GM08714 (cell line): Measurements from ENCODE around the gene GRN.

Source experiments
- H3K4me3 ChIP-seq: fragments of 200-500 bp; sonication (Bioruptor generic); 2 replicates; pipeline ENCODE4 v1.5.1; 2014; ENCODE audit warnings: mild to moderate bottlenecking, low read length, inconsistent platforms
- ZNF274 ChIP-seq: IDR thresholded peaks from 2 replicates; pipeline ENCODE4 v1.6.1; 2012; ENCODE audit warnings: mild to moderate bottlenecking, low read depth, low read length

GRN gene

DNA sequence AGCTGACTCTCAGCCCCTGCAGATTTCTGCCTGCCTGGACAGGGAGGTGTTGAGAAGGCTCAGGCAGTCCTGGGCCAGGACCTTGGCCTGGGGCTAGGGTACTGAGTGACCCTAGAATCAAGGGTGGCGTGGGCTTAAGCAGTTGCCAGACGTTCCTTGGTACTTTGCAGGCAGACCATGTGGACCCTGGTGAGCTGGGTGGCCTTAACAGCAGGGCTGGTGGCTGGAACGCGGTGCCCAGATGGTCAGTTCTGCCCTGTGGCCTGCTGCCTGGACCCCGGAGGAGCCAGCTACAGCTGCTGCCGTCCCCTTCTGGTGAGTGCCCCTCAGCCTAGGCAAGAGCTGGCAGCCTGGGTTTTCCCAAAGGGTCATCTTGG is 3.9 kb downstream of the GRN start:
- no peak for TF ChIP-seq ZNF274
- H3K4me3 ChIP-seq, result no peak overlapping the region; the same call in 1 of the 2 replicates

DNA sequence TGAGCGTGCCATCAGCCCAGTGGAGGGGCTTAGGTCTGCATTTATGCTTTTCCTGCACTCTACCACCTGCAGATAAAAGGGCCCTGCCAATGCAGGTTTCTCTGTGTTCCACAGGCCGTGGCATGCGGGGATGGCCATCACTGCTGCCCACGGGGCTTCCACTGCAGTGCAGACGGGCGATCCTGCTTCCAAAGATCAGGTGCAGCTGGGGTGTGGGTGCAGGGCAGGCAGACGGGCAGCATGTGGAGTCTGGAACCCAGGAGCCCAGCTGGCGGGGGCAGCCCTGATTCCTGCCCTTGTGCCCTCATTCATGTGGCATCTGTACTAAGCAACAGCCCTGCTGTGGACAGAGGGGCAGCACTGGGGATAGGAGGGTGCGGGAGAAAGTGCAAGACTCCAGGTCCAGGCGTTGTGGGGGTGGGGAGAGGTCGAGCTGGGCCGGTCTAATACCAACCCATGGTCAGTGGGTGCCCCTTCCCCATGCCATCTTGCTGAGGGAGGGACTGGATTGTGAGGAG is 4.5 kb downstream of the GRN start:
- no peak overlapping the region for H3K4me3 ChIP-seq
- TF ChIP-seq ZNF274, result no peak

DNA sequence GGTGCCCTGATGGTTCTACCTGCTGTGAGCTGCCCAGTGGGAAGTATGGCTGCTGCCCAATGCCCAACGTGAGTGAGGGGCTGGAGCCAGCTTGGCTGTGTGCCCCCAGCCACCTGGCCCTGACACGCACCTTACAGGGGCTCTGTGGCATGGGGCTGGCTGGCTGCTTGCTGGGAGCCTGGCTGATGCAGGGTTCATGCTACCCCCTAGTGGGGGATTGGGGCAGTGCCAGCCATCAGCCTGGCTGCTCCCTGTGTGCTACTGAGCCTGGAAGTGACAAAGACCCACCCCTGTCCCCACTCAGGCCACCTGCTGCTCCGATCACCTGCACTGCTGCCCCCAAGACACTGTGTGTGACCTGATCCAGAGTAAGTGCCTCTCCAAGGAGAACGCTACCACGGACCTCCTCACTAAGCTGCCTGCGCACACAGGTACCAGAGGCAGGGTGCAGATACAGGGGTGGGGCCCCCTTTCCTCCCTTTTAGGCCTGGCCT is 5.7 kb downstream of the GRN start:
- no peak for TF ChIP-seq ZNF274
- H3K4me3 ChIP-seq, result no peak overlapping the region

DNA sequence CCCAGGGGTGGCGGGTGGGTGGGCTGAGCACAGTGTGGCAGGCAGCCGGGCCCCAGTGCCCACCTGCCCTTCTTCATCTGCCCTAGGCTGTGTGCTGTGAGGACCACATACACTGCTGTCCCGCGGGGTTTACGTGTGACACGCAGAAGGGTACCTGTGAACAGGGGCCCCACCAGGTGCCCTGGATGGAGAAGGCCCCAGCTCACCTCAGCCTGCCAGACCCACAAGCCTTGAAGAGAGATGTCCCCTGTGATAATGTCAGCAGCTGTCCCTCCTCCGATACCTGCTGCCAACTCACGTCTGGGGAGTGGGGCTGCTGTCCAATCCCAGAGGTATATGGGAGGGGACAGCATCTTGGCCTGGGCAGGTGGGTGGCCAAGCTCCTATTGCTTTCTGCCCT is 6.4 kb downstream of the GRN start:
- H3K4me3 ChIP-seq, result no peak overlapping the region
- TF ChIP-seq ZNF274, result no peak

DNA sequence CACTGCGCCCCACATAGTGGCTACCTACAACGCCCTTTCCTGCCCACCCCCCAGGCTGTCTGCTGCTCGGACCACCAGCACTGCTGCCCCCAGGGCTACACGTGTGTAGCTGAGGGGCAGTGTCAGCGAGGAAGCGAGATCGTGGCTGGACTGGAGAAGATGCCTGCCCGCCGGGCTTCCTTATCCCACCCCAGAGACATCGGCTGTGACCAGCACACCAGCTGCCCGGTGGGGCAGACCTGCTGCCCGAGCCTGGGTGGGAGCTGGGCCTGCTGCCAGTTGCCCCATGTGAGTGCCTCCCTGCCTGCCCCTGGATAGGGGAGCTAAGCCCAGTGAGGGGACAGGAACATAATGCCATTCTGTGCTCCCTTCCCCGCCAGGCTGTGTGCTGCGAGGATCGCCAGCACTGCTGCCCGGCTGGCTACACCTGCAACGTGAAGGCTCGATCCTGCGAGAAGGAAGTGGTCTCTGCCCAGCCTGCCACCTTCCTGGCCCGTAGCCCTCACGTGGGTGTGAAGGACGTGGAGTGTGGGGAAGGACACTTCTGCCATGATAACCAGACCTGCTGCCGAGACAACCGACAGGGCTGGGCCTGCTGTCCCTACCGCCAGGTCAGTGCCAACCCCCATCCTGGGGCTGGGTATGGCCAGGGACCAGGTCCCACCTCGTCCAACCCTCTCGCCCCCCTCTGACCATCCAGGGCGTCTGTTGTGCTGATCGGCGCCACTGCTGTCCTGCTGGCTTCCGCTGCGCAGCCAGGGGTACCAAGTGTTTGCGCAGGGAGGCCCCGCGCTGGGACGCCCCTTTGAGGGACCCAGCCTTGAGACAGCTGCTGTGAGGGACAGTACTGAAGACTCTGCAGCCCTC is 7.1 kb downstream of the GRN start:
- TF ChIP-seq ZNF274, result no peak
- H3K4me3 ChIP-seq, result no peak overlapping the region

DNA sequence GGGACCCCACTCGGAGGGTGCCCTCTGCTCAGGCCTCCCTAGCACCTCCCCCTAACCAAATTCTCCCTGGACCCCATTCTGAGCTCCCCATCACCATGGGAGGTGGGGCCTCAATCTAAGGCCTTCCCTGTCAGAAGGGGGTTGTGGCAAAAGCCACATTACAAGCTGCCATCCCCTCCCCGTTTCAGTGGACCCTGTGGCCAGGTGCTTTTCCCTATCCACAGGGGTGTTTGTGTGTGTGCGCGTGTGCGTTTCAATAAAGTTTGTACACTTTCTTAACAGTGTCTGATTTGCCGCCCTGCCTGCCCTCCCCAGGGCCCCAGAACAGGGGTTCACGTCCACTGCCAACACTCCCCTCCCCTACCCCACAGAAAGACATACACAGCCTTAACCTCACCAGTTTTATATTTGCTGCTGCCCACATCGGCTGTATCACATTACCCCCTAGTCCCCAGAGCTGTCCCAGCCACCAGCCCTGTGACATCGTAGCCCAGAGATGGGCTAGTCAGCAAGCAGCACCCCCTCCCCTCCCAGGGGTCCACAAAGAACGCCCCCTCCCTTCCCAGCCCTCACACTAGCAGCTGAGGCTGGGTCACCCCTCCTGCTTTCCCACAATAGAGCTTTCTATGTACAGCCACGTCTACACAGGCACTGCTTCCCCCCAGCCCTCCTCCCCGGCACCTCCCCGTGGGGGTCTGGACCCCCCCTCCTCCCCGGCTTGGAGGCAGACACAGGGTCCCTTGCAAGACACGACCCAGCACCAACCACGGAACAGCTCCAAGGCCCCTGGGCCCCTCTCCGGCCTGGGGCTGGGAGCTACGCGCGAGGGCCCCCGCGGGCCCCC is 7.9 kb downstream of the GRN start:
- TF ChIP-seq ZNF274, result no peak
- no peak overlapping the region for H3K4me3 ChIP-seq

DNA sequence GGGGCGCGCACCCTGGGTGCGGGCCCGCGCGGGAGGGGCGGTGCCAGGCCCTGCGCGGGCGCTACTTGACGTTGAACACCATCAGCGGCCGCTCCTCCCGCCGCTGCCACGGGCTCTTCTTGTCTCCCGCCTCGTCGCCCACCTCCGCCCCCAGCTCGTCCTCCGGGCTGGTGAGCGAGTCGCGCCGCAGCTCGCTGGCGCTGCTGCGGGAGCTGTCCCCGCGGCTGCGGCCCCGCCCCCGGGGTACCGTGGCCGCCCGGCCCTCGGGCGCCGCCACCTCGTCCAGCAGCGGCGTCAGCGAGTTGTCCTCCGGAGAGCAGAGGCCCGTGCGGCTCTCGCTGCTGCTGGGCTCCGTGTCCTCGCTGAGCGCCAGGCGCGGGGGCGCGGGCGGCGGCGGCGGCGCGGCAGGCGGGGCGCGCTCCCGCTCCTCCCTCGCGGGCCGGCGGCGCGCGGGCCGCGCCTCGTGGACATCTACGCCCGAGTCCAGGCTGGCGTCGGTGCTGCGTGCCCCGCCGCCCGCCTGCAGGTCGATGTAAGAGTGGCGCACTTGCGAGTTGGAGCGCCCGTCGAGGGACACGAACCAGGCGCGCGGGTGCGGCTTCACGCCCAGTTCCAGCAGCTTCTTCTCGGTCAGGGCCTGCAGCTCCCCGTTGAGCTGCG is 8.7 kb downstream of the GRN start:
- no peak overlapping the region; the same call in 1 of the 2 replicates for H3K4me3 ChIP-seq
- TF ChIP-seq ZNF274, result no peak

DNA sequence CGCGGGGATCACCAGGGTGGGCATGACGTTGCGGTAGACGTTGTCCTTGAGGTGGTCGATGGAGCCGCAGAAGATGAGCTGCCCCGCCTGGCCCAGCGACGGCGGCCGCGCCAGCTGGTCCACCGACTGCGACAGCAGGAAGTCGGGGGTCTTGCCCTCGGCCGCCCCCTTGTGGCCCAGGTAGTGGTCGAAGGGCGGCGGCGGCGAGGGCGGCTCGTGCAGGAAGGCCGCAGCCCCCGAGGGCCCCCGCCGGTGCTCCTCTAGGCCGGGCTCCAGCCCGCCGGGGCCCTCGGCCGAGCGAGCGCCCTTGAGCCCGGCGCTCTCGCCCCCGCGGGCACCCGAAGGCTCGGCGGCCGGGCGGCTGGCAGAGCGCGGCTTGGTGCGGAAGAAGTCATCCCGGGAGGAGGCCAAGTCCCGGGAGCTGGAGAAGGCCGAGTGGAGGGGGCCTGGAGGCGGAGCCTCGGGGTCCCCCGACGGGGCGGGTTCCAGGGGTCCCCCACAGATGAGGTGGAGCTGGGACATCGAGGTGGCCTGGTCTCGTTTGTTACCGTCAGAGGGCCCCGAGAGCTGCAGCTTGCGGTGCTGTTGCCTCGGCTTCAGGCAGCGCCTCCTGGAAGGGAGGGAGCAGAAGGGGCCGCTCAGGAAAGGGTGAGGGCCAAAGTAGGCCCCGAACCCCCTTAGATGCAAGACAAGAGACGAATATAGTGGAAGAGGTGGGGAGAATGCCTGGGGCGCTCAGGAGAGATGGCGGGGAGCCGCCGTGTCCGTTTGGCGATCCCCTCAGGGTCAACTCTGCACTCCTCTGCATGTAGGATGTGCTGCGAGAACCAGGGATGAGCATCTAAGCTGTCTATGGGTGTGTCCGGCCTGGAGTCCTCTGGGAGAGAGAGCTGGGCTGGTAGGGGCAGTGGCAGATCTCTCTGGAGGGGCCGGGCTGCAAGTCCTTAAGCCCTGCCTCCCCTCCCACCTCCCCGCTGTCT is 9.8 kb downstream of the GRN start:
- H3K4me3 ChIP-seq, result no peak overlapping the region
- no peak for TF ChIP-seq ZNF274

DNA sequence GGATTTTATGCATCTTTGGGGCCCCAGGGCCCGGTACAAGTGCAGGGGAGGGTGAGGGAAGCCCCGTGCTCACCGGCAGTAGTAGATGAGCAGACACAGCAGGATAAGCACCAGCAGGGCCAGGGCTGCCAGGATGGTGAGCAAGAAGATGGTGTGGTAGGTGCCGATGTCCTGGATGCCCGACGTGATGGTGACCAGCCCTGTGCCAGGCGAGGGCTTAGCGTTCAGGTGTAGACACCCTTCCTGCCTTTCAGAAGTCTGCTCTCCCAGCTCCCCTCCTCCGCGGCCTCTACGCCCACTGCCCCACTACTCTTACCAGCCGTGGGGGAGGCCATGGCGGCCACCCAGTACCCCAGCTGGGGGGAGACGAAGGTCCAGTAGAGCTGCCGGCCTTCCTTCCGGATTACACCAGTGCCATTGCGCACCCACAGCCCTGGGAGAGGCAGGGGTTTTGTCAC is 10.6 kb downstream of the GRN start:
- H3K4me3 ChIP-seq, result no peak overlapping the region
- no peak for TF ChIP-seq ZNF274

DNA sequence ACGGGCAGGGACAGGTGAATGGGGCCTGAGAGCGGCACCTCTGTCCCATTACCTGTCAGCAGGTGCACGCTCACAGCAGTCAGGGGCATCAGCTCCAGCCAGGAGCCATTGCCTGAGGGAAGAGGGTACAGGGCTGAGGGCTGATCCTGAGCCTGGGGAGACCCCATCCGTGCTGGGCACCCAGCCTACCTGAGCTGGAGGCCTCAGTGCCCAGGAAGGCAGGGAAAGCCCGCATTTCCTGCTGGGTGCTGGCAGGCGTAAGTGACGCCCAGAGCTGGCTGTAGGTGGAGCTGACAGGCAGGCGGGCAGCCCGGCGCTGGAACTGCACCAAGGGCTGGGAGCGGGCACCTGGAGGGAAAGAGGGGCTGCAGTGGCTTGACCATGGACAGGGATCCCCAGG is 11.1 kb downstream of the GRN start:
- H3K4me3 ChIP-seq, result no peak overlapping the region
- TF ChIP-seq ZNF274, result no peak

DNA sequence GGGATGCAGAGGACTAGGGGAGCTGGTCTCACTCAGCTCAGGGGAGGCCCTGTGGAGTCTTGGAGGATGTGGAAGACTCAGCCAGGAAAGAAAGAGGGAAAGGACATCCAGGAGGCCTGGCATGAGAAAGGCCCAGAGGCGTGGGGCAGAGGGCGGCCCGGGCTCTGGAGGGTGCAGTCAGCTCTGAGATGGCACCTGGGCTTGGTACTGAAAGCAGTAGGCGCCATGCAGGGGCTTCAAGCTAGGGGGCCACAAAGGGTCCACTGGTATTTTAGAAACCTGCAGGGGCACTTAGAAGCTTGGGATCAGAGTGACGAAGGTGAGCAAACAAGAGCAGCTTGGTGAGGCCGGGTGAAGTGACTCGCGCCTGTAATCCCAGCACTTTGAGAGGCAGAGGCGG is 13.0 kb downstream of the GRN start:
- H3K4me3 ChIP-seq, result no peak overlapping the region
- no peak for TF ChIP-seq ZNF274

DNA sequence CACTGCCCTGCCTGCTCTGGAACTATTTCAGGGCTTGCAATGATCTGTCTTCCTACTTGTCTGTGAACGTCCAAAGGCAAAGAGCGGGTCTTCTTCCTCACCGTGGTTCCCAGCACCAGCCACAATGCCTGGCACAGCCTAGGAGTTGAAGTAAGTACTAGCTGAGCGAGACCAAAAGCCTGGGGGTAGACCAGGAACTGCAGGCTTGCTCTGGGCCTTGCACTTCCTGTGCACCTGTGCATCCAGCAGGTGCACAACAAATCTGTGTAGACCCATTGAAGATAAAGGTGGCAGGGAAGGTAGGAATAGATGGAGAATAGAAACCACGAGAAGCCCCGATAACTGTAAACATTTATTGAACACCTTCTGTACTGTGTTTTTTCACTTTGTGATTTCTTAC is 13.9 kb downstream of the GRN start:
- TF ChIP-seq ZNF274, result no peak
- no peak overlapping the region for H3K4me3 ChIP-seq
